Neural progenitor cell (in vitro differentiated cells): ENCODE measurements around the gene PDC.

Experiments
- EZH2 ChIP-seq: fragments of 200-600 bp; sonication (generic); IDR thresholded peaks from 2 replicates; pipeline ENCODE4 v1.6.1; 2017; ENCODE audit warnings: antibody characterized with exemption, mild to moderate bottlenecking, moderate library complexity
- TF ChIP-seq, protein P1 (sequence below): fragments of 200-600 bp; sonication (generic); IDR thresholded peaks from 2 replicates; pipeline ENCODE4 v1.5.1; 2017; ENCODE audit warnings: antibody characterized with exemption, mild to moderate bottlenecking

DNA sequence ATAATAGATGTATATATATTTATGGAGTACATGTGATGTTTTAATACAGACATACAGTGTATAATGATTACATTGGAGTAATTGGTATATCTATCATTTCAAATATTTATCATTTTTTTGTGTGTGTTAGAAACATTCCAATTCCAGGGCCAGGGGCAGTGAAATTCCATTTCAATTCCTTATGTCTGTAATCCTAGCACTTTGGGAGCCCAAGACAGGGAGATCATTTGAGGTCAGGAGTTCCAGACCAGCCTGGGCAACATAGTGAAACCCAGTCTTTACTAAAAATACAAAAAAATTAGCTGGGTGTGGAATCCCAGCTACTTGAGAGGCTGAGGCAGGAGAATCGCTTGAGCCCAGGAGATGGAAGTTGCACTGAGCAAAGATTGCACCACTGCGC is 30.4 kb upstream of the PDC start:
- TF ChIP-seq EZH2, result no peak
- TF ChIP-seq, protein P1, sequence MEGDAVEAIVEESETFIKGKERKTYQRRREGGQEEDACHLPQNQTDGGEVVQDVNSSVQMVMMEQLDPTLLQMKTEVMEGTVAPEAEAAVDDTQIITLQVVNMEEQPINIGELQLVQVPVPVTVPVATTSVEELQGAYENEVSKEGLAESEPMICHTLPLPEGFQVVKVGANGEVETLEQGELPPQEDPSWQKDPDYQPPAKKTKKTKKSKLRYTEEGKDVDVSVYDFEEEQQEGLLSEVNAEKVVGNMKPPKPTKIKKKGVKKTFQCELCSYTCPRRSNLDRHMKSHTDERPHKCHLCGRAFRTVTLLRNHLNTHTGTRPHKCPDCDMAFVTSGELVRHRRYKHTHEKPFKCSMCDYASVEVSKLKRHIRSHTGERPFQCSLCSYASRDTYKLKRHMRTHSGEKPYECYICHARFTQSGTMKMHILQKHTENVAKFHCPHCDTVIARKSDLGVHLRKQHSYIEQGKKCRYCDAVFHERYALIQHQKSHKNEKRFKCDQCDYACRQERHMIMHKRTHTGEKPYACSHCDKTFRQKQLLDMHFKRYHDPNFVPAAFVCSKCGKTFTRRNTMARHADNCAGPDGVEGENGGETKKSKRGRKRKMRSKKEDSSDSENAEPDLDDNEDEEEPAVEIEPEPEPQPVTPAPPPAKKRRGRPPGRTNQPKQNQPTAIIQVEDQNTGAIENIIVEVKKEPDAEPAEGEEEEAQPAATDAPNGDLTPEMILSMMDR, result no peak
